ELR (cell line): ENCODE measurements around the gene IFIT3.
"Not testable (repeated sequence)": the region's sequence is repeated elsewhere in the genome, so short reads cannot be mapped to it uniquely, and the experiment has no call there.

Experiments
- DNase-seq: peaks from one replicate; pipeline ENCODE4 v3.0.0-alpha.2; 2015; ENCODE audit warnings: low read depth

The IFIT3 gene

DNA sequence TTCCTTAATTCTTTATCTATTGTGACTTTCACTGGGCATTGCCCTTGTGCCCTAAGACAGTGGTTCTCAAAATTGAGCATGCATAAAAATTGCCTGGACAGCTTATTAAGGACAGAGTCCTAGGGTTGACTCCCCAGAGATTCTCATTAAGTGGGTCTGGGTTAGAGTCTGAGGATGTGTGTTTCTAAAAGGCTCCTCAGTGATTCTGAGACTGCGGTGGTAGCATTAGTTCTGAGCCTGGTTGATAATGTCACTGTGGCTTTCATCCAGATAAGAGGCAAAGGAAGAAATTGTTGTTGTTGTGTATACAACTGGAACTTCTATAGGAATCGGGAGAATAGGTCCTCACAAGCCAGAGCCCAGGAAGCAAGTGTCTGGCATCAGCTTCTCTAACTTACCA is 24.6 kb upstream of the IFIT3 start:
- DNase-seq, result no peak

DNA sequence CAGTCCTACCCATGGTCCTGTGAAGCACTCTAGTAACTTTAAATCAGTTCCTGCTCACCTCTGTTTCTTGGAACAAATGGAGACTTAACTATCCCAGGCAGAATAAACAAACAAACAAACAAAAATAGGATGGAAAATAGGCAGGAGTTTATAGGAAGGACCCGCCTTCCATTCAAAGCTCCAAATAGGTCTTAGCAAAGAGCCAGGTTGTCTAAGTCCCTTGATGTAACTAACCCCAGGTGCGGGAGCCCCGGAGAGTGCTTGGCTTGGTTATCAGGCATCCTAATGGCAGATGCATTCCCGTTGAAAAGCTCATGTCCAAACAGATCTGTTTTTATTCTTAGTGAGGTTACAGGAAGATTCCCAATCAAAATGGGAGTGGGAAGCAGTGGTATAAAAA is 23.8 kb upstream of the IFIT3 start:
- no peak for DNase-seq

DNA sequence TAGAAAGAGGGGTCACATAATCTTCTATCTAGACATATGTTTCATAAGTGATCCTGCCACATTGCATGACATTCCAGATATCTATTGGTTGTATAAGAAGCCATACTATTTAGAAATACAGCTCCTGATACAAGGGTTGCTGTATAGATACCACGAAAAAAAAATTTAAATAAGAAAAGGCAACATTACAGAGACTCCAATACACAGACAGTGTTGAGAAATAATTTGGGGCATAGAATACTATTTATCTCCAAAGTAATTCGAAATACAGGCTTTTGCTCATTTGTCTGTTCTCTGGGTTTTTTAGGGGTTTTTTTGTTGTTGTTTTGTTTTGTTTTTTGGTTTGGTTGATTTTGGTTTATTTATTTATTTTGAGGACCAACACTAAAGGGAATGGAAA is 23.4 kb upstream of the IFIT3 start:
- DNase-seq, result no peak

DNA sequence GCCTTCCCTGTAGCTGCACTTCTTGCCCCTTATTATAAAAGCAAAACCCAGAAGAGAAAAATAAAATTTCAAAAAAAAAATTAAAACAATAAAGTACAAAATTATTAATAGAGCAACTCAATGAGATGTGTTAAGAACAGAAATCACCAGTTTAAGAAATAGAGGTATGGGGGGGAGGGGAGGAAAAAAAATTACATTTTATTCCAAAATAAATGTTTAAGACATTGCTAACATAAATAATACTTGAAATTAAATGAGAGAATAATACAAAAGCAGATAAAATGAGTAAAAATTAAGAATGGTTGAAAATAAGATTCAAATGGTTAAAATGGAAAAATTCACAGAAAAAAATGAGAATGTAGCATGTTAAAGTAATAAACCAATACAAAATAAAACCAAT is 22.9 kb upstream of the IFIT3 start:
- no peak for DNase-seq

DNA sequence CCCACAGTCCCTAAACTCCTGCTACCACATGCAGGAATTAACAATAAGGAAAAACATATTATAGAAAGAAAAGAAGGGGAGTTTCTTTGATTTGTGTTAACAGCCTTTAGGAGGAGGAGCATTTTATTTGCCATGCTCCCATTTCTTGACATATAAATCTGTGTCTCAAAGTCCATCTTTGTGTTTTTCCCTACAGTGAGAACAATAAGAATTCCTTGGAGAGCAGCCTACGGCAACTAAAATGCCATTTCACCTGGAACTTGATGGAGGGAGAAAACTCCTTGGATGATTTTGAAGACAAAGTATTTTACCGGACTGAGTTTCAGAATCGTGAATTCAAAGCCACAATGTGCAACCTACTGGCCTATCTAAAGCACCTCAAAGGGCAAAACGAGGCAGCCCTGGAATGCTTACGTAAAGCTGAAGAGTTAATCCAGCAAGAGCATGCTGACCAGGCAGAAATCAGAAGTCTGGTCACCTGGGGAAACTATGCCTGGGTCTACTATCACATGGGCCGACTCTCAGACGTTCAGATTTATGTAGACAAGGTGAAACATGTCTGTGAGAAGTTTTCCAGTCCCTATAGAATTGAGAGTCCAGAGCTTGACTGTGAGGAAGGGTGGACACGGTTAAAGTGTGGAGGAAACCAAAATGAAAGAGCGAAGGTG is 21.9 kb upstream of the IFIT3 start:
- no peak for DNase-seq

DNA sequence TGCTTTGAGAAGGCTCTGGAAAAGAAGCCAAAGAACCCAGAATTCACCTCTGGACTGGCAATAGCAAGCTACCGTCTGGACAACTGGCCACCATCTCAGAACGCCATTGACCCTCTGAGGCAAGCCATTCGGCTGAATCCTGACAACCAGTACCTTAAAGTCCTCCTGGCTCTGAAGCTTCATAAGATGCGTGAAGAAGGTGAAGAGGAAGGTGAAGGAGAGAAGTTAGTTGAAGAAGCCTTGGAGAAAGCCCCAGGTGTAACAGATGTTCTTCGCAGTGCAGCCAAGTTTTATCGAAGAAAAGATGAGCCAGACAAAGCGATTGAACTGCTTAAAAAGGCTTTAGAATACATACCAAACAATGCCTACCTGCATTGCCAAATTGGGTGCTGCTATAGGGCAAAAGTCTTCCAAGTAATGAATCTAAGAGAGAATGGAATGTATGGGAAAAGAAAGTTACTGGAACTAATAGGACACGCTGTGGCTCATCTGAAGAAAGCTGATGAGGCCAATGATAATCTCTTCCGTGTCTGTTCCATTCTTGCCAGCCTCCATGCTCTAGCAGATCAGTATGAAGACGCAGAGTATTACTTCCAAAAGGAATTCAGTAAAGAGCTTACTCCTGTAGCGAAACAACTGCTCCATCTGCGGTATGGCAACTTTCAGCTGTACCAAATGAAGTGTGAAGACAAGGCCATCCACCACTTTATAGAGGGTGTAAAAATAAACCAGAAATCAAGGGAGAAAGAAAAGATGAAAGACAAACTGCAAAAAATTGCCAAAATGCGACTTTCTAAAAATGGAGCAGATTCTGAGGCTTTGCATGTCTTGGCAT is 21.1 kb upstream of the IFIT3 start:
- no peak for DNase-seq

DNA sequence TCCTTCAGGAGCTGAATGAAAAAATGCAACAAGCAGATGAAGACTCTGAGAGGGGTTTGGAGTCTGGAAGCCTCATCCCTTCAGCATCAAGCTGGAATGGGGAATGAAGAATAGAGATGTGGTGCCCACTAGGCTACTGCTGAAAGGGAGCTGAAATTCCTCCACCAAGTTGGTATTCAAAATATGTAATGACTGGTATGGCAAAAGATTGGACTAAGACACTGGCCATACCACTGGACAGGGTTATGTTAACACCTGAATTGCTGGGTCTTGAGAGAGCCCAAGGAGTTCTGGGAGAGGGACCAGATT is 20.6 kb upstream of the IFIT3 start:
- no peak for DNase-seq

DNA sequence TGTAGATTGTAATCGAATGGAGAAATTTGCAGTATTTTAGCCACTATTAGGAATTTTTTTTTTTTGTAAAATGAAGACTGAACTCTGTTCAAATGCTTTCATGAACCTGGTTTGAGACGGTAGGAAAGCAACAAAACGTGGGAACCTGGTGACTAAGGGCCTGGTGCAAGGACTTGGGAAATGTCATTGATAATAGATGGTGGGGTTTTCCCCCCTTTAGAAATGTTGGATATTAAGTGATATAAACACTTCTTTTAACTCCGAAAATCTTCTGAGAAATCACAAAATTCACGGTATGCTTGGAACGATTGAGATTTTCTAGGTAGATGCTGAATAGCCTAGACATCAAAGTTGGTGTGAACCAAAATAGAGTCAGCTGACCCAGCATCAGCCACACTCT is 19.5 kb upstream of the IFIT3 start:
- no peak for DNase-seq

DNA sequence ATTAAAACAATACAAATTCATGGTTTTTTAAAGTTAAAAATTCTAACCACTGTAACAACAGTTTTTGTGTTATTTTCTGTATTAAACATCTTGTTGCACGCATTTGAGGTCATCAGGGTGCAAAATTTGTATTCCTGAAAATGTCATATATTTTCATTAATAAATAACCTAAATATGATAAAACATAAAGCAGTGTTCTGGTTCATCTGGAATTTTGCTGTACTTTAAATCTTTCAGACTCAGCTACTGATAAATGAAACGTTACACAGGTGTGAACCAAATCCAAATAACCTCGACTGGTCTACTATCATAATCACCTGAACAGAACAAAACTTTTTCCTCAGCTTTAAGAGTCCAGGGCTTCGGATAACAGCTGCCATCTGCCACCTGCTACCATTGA is 19.1 kb upstream of the IFIT3 start:
- no peak for DNase-seq

DNA sequence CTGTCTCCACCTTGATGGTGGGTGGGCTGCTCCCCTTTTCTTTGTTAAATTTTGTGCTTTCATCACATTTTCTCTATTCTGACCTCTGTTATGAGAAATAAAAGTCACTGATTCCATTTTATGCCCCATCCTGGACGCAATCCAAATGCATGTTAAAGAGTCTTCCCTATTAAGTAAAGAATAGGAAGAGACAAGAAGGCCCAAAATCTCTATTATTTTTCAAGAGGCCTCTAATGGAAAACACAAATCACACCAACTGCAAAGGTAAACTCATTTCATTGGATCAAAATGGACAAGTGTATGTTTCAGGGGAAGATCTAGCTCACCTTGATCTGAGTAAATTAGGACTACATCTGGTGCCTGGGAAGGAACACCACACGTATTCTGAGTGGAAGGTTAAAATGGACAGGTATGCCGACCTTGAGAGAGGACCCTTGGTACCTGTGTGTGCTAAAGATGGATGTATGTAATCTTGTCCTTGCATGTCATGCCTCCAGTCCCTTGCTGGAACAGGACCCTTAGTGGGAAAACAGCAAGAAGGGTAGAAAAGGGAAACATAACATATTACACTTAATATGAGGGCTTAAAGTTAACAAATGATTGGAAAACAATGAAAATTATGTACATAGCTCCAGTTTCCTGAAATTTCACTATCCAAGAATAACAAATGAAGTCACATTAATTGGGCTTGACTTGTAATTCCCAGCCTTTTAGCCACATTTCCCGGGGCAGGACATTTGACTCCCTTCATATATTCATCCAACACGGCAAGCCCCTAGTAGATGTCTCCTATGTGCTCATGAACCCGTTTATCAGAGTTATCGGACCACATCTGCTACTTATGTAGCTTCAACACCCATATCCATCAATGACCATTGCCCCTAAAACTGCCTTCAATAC is 18.4 kb upstream of the IFIT3 start:
- peak; percentile 17 for DNase-seq

DNA sequence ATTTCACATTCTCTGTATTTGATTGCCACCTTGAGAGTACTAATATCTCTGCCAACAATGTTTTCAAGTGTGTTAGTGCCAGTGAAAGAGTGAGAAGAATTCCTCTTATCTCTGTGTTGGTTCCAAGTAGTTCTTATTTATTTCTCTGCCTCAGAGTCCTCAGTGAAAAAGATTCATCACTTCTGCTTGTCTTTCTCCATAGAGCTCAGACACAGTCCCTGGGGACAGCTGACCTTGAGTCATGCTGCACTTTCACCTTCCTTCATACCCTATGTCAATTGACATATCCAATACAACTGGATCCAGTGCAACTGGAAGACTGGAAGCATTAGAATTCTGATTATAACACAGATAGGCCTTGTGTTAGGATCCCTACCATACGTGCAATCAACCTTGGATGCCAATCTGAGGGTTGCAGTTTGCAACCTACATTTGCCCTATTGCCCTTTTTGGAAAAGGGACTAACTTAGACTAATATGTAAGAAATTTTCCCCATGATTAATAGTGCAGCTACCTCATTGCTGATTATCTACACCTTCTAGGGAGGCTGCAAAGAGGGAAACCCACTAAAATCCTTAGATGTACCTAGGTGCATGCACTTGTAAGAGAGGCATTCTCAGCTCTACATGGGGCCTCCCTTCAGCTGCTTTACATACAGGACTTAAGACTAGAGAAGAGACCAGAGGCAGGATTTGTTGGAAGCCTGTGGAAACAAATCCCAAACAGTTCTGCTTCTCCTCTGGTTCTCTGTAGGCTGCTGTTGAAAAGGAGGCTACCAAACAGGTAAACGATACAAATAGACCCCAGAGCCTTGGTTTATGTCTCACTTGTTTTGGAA is 17.5 kb upstream of the IFIT3 start:
- no peak for DNase-seq

DNA sequence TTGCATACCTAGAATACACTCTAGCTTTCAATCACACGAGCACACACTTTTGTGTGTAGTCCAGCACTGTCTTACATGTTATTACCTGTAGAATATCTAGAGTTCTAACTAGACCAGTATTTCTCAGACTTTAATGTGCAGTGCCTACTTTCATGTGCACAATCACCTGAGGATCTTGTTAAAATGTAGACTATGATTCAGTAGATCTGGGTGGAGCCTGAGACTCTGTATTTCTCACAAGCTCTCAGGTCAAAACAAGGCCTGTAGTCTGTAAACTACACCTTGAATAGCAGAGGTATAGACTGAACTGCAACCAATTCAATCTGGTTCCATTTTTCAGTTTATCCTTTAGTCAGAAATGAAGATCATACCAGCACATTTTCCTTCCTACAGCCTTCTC is 14.8 kb upstream of the IFIT3 start:
- no peak for DNase-seq

DNA sequence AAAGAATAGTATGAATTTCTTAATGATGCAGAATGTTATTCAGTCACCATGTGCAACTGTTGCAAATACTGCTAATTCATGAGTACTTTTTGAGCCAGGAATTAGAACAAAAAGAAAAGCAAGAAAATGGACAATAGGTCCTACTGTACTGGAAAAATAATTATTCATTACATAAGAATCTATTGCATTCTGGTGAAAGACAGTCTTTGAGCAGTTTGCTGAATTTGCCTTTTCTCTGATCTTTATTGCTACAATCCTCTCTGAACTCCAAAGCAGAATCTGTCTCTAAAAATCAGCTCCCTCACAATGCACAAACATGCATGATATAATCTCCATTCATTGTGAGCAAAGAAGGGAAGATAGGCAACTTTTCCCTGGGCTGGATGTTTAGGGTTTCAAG is 13.1 kb upstream of the IFIT3 start:
- DNase-seq, result no peak

DNA sequence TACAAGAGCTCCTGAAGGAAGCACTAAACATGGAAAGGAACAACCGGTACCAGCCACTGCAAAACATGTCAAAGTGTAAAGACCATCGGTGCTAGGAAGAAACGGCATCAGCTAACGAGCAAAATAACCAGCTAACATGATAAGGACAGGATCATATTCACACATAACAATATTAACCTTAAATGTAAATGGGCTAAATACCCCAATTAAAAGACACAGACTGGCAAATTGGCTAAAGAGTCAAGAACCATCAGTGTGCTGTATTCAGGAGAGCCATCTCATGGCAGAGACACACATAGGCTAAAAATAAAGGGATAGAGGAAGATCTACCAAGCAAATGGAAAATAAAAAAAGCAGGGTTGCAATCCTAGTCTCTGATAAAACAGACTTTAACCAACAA is 9.8 kb upstream of the IFIT3 start:
- DNase-seq, result not testable (repeated sequence)

DNA sequence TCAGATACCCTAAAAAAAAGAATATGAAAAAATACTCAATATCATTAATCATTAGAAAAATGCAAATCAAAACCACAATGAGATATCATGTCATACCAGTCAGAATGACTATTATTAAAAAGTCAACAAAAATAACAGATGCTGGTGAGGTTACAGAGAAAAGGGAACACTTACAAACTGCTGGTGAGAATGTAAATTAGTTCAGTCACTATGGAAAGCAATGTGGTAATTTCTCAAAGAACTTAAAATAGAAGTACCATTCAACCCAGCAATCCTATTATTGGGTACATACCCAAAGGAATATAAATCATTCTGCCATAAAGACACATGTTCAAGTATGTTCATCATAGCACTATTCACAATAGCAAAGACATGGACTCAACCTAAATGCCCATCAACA is 2.7 kb upstream of the IFIT3 start:
- not testable (repeated sequence) for DNase-seq

DNA sequence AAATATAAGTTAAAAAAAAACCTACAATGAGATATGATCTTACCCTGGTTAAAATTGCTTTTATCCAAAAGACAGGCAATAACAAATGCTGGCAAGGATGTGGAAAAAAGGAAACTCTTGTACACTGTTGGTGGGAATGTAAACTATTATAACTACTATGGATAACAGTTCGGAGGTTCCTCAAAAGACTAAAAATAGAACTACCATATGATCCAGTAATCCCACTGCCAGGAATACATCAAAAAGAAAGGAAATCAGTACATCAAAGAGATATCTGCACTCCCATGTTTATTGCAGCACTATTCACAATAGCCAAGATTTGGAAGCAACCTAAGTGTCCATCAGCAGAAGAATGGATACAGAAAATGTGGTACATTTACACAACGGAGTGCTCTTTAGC is 1.9 kb upstream of the IFIT3 start:
- DNase-seq, result not testable (repeated sequence)

DNA sequence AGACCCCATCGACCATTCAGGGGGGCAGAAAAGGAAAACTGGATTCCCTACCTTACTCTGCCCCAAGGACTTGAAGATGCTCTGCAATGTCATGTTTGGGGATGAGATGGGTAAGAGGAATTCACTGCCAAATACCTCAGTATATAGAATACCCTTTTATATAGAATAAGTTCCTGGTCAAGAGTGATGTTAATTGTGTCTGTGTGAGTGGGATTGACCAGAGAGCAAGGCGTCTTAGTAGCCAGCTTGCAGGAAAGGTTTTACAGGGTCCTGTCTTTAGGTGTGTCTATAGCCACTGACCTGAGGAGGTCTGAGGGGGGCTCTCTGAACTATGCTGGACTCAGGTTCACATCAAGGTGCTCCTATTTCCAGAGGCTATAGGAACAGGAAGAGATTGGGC is 1.4 kb downstream of the IFIT3 start:
- no peak for DNase-seq

DNA sequence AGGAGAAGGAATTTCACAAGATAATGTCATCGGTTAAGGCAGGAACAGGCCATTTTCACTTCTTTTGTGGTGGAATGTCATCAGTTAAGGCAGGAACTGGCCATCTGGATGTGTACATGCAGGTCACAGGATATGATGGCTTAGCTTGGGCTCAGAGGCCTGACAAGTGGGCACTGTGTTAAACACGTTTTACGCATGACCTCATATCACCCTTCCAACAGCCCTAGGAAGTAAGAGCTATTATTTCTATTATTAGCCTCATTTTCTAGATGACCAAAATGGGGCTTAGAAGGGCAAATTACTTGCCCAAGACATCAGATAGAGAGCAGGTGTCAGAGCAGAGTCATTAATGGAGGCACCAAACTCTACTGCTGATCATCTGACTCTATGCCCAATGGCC is 2.2 kb downstream of the IFIT3 start:
- not testable (repeated sequence) for DNase-seq

DNA sequence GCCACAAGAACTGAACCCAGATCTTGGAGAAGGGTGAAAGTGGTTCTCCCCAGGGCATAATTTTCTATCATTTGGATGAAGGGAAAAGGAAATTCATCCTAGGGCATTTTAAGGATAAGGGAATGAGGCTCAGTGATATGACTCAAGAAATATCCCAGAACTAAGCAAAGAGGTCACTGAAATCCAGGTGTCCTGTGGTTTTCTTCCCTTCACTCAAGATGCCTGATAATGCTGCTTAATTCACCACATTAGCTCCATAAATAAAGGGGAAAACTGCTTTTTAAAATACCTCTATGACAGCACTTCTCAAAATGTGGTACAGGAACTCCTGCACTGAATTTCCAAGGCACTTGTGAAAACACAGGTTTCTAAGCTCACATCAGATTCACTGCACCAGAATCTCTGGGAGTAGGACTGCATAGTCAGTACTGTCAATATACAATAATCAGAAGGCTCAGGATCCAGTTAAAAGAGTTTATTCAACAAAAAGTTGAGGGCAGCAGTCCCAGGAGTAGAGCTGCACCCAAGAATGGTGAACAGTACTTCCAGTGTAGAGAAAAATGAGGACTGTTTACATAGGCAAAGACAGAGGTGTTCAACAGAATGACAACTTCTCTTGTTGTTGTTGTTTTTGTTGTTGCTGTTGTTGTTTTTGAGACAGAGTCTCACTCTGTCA is 2.9 kb downstream of the IFIT3 start:
- DNase-seq, result no peak

DNA sequence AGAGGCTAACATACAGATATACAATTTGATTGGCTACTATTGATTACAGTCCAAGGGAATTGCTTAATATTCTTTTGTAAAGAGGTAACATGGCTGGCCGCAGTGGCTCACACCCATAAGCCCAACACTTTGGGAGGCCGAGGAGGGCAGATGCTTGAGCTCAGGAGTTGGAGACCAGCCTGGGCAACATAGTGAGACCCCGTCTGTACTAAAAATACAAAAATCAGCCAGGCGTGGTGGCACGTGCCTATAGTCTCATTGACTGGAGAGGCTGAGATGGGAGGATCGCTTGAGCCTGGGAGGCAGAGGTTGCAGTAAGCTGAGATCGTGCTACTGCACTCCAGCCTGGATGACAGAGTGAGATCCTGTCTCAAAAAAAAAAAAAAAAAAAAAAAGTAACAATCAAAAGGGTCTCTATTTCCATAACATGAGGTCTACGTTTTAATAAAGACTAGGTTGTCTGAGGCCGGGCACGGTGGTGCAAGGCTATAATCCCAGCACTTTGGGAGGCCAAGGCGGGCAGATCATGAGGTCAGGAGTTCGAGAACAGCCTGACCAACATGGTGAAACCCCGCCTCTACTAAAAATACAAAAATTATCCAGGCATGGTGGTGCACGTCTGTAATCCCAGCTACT is 3.8 kb downstream of the IFIT3 start:
- DNase-seq, result not testable (repeated sequence)

DNA sequence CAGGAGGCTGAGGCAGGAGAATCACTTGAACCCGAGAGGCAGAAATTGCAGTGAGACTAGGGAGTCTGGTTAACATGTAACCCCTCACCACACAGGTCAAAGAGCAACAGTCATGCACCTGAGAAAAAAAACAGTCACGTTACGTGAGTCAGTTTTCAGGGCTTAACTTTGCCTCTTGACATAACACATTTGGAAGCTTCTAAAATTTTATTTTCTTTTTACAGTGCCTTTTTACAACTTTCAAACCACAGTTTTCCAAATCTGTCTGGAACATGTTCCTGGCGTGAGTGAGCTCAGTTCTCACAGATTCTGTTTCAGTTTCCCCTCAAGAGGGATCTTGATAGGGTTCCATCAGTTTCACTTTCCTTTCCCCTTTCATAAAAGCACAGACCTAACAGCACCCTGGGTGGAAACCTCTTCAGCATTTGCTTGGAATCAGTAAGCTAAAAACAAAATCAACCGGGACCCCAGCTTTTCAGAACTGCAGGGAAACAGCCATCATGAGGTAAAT is 4.4 kb downstream of the IFIT3 start:
- DNase-seq, result peak; percentile 76
